GM10248 (cell line): ENCODE measurements around the gene MYCT1.

ENCODE experiments used
- CTCF ChIA-PET: fragments of 300-600 bp; sonication (Branson Sonifier 250); formaldehyde crosslinking; extraction: SDS; loops from one replicate; lab custom pipeline; 2021; ENCODE audit warnings: antibody characterized with exemption; lab: Yijun Ruan, JAX
- POLR2A ChIA-PET: fragments of 350-650 bp; sonication (Branson Sonifier 250); formaldehyde crosslinking; extraction: SDS; loops from one replicate; lab custom pipeline; 2020; ENCODE audit warnings: antibody characterized with exemption; lab: Yijun Ruan, JAX
- DNase-seq: peaks from one replicate; pipeline ENCODE4 v3.0.0; 2012; ENCODE audit errors: extremely low spot score
- CTCF ChIP-seq: IDR thresholded peaks from 2 replicates; pipeline ENCODE4 v1.5.1; 2012; ENCODE audit warnings: mild to moderate bottlenecking, low read depth; ENCODE audit errors: extremely low read depth, missing control alignments, control extremely low read depth

The MYCT1 gene

GRCh38 chr6:152750694-152751093 is 53.0 kb downstream of the MYCT1 start, which contains the start of gene VIP:
TSS of gene VIP (plus strand) at chr6:152750797. CDS start at chr6:152752178, 1,381 bp downstream.
- ChIA-PET CTCF (no interaction called here), POLR2A (no interaction called here)
- DNase-seq = no peak
- no peak for TF ChIP-seq CTCF

GRCh38 chr6:152765331-152765730 is 67.6 kb downstream of the MYCT1 start:
- CTCF ChIA-PET = no interaction called here
- DNase-seq = no peak
- POLR2A ChIA-PET = no interaction called here
- no peak for TF ChIP-seq CTCF

- ChIA-PET CTCF (interaction anchor here (1.3 to 2.0 kb wide), 2 partner anchors 16 to 129 kb away, joined by 3 to 5 read pairs; no protein-coding TSS in a partner anchor), POLR2A (no interaction called here)
- no peak for DNase-seq
- TF ChIP-seq CTCF = no peak
These were observed 71.5 kb downstream of the MYCT1 start for GRCh38 chr6:152769159-152769558.

GRCh38 chr6:152769993-152770392 is 72.3 kb downstream of the MYCT1 start:
- DNase-seq = no peak
- CTCF ChIA-PET = interaction anchor here (1.3 to 2.0 kb wide), 3 partner anchors 14 to 129 kb away, joined by 3 to 5 read pairs (median 4); no protein-coding TSS in a partner anchor
- POLR2A ChIA-PET = no interaction called here
- TF ChIP-seq CTCF = no peak

GRCh38 chr6:152771061-152771687 is 73.5 kb downstream of the MYCT1 start:
- no peak for DNase-seq
- no peak for TF ChIP-seq CTCF
- ChIA-PET CTCF (interaction anchor here (1.3 kb wide), 1 partner anchor 13 kb away, joined by 4 read pairs; no protein-coding TSS in a partner anchor), POLR2A (no interaction called here)
